HG03097 (cell line): Measurements from ENCODE around the gene OR3A3.

ENCODE experiments used
- ATAC-seq: cut with Tn5 transposase; IDR thresholded peaks from one replicate; pipeline ENCODE4 v1.9.1; 2021; ENCODE audit not compliant: unreplicated experiment, low FRiP score

The OR3A3 gene

DNA sequence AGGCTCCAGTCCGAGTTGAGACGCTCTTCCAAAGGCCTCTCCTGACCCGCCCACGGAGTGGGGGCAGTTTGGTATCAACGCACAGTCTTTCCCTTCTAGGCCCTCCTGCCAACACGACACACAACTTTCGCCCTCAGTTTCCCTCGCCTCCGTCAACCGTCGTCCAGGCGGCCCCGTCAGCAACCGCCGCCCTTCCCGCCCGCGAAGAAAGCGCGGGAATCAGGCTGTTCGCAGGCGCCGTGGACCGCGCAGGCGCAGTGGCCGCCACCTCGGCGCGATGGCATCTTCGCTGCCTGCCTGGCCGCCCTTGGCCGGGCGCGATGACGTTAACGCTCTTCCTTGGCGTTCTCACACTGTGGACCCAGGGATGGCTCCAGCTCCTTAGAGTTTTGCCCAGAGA lies 60.4 kb downstream of the OR3A3 start, which contains the start of gene SPATA22:
Gene SPATA22, minus strand, starts transcription at position 221 of the 400 bp plus-strand sequence. CDS start 2,494 bp downstream, outside the sequence.
- ATAC-seq = no peak

DNA sequence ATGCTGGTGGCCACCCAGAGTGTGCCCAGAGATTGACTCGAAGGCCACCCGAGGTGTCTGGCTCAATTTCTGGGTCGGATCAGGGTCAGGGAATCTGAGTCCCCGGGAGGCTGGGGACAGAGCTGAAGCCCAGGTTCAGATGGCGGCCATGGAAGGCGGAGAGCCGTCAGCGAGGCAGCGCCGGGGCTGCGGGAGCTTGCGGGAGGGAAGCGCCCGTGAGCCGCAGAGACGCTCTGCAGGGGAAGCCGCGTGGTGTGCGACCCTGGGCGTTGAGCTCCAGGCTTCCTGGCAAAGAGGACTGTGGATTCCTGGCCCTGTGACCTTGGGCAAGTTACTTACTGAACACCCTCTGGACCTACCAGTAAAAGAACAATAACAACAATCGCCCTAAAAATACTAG lies 61.0 kb downstream of the OR3A3 start:
- ATAC-seq = no peak
